CD4-positive, CD25-positive, alpha-beta regulatory T cell (primary cell): ENCODE results near the gene C5AR2. TPM values are rescaled to one million over a fixed set of nuclear protein-coding genes. Genes with fewer than 3 reads are reported as not detected.
A peak's percentile ranks its signal among the peaks of the same experiment; 100 is the strongest.

ENCODE experiments used
- ATAC-seq, 2 donors: fragments of 150-1000 bp; cut with Tn5 transposase; one replicate each; pipeline ENCODE4 v1.10.0; 2021; ENCODE audit warnings: low read depth in 2 of 2, moderate number of reproducible peaks in 2 of 2, moderate library complexity in 1 of 2
- DNase-seq, 3 donors: peaks; one replicate each; pipeline versions ENCODE4 v3.0.0 to v3.0.0-alpha.2; 2012 to 2022; ENCODE audit warnings: mixed read lengths in 1 of 3
- H3K27ac ChIP-seq: one replicate; pipeline ENCODE4 v1.7.0; 2013; ENCODE audit warnings: mild to moderate bottlenecking, low read length; ENCODE audit not compliant: insufficient read depth, poor library complexity, severe bottlenecking
- H3K27me3 ChIP-seq: one replicate; pipeline ENCODE4 v1.7.0; 2013; ENCODE audit warnings: low read length; ENCODE audit not compliant: control insufficient read depth, insufficient read depth
- H3K36me3 ChIP-seq: one replicate; pipeline ENCODE4 v1.7.0; 2013; ENCODE audit warnings: mild to moderate bottlenecking, low read length, moderate library complexity; ENCODE audit not compliant: control insufficient read depth, insufficient read depth
- H3K4me1 ChIP-seq: 2 replicates; pipeline ENCODE4 v1.7.0; 2013; ENCODE audit warnings: mild to moderate bottlenecking, low read length; ENCODE audit not compliant: insufficient read depth, control insufficient read depth, poor library complexity, severe bottlenecking
- H3K4me3 ChIP-seq: one replicate; pipeline ENCODE4 v1.7.0; 2013; ENCODE audit warnings: low read depth, mild to moderate bottlenecking, low read length, moderate library complexity
- H3K9me3 ChIP-seq, 2 experiments: 1 replicate in 1 of 2; 2 replicates in 1 of 2; pipeline ENCODE4 v1.7.0; 2013; ENCODE audit warnings: low read length in 2 of 2, mild to moderate bottlenecking in 1 of 2, moderate library complexity in 1 of 2; ENCODE audit not compliant: control insufficient read depth in 2 of 2
- H3K27ac Mint-ChIP-seq, 3 donors: one replicate each; pipeline ENCODE4 v1.8.0; 2020 to 2022; ENCODE audit warnings: mild to moderate bottlenecking in 3 of 3, mixed read lengths in 3 of 3, moderate library complexity in 2 of 3
- H3K27me3 Mint-ChIP-seq: one replicate; pipeline ENCODE4 v1.8.0; 2022; ENCODE audit warnings: mild to moderate bottlenecking, mixed read lengths
- H3K36me3 Mint-ChIP-seq: one replicate; pipeline ENCODE4 v1.8.0; 2020; ENCODE audit warnings: mixed read lengths
- H3K4me1 Mint-ChIP-seq, 4 donors: one replicate each; pipeline ENCODE4 v1.8.0; 2020 to 2022; ENCODE audit warnings: mixed read lengths in 4 of 4, mild to moderate bottlenecking in 1 of 4
- H3K4me3 Mint-ChIP-seq, 4 donors: one replicate each; pipeline ENCODE4 v1.8.0; 2020 to 2022; ENCODE audit warnings: mild to moderate bottlenecking in 4 of 4, mixed read lengths in 4 of 4, moderate library complexity in 3 of 4
- H3K9me3 Mint-ChIP-seq, 7 donors: one replicate each; pipeline ENCODE4 v1.8.0; 2020 to 2022; ENCODE audit warnings: mixed read lengths in 7 of 7, mild to moderate bottlenecking in 3 of 7, moderate library complexity in 2 of 7
- polyA plus RNA-seq, 4 donors: library from polyadenylated mRNA; unstranded; fragments of 300-500 nt; fragmentation: Illumina TruSeq; gene quantifications; one replicate each; pipeline ENCODE4 v1.2.3, GENCODE V29; 2021
- total RNA-seq: library from RNA; stranded (reverse); gene quantifications from one replicate; pipeline ENCODE4 v1.2.3, GENCODE V29; 2022

Gene C5AR2
- total and polyA plus RNA-seq, 5 donors from 2014 or later, result 0.09 to 1.9 (median 0.23) TPM

DNA sequence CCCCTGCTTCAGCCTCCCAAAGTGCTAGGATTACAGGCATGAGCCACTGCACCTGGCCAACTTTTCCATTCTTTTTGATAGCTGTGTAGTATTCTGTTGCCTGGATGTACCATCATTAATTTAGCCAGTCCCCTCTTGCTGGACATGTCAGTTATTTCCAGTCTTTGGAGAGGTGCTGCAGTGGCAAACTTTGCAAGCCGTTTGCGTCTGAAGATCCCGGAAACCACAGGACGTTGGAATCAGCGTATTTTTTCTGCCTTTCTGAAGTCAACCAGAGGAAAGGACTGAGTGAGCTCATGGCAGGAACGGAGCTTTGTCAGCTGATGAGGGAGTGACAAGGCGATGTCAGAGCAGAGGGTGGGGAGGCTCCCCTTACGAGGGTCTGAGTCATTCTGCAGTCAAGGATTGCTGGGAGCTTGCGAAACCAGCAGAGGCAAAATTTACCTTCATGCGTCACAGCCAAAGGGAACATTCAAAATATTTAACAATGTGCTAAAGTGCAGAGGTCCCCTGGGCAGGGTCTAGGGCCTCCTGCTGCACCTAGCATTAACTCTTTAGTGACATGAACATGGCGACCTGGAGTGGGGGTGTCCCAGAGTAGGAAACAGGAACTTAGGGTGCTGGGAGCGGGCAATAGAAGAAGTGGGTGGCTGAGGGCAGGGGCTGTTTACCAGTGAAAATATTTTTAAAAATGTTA lies 16.7 kb upstream of the C5AR2 start:
- Mint-ChIP-seq H3K9me3 (peaks cover 0 to 1% (median 0%) of the 10 kb centered on the region in 7 donors), H3K4me1 (no peaks in the 10 kb centered on the region), H3K4me3 (no peak overlapping the region), H3K27ac (no peak overlapping the region), H3K27me3 (peaks cover 7% of the 10 kb centered on the region), H3K36me3 (no peaks in the 10 kb centered on the region)
- H3K27ac ChIP-seq, result no peak overlapping the region
- no peaks in the 10 kb centered on the region for H3K9me3 ChIP-seq
- no peak overlapping the region for H3K4me3 ChIP-seq
- DNase-seq (no peak), ATAC-seq (peak in 1 of 2 donors; percentile 51)
- no peaks in the 10 kb centered on the region for H3K4me1 ChIP-seq
- no peaks in the 10 kb centered on the region for H3K36me3 ChIP-seq
- no peaks in the 10 kb centered on the region for H3K27me3 ChIP-seq

DNA sequence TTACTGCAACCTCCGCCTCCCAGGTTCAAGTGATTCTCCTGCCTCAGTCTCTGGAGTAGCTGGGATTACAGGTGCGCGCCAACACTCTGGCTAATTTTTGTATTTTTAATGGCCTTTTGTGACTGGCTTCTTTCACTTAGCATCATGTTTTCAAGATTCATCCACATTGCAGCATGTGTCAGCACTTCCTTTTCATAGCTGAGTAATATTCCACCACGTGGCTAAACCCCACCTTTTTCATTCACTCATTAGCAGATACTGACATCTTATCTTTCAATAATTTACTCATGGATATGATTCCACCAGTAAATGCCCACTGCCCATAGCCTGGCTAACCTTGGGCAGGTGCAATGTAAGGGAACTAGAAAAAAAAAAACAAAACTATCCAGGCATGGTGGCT lies 15.5 kb upstream of the C5AR2 start:
- no peaks in the 10 kb centered on the region for H3K27me3 ChIP-seq
- peaks cover 10% of the 10 kb centered on the region for H3K27me3 Mint-ChIP-seq
- no peaks in the 10 kb centered on the region for H3K9me3 ChIP-seq
- H3K9me3 Mint-ChIP-seq, result peaks cover 0 to 3% (median 0%) of the 10 kb centered on the region in 7 donors
- H3K36me3 Mint-ChIP-seq, result no peaks in the 10 kb centered on the region
- no peaks in the 10 kb centered on the region for H3K4me1 Mint-ChIP-seq
- ATAC-seq (no peak), DNase-seq (no peak)
- no peak overlapping the region for H3K27ac Mint-ChIP-seq
- no peak overlapping the region for H3K27ac ChIP-seq
- no peaks in the 10 kb centered on the region for H3K36me3 ChIP-seq
- H3K4me3 ChIP-seq, result no peak overlapping the region
- H3K4me1 ChIP-seq, result no peaks in the 10 kb centered on the region
- H3K4me3 Mint-ChIP-seq, result no peak overlapping the region

DNA sequence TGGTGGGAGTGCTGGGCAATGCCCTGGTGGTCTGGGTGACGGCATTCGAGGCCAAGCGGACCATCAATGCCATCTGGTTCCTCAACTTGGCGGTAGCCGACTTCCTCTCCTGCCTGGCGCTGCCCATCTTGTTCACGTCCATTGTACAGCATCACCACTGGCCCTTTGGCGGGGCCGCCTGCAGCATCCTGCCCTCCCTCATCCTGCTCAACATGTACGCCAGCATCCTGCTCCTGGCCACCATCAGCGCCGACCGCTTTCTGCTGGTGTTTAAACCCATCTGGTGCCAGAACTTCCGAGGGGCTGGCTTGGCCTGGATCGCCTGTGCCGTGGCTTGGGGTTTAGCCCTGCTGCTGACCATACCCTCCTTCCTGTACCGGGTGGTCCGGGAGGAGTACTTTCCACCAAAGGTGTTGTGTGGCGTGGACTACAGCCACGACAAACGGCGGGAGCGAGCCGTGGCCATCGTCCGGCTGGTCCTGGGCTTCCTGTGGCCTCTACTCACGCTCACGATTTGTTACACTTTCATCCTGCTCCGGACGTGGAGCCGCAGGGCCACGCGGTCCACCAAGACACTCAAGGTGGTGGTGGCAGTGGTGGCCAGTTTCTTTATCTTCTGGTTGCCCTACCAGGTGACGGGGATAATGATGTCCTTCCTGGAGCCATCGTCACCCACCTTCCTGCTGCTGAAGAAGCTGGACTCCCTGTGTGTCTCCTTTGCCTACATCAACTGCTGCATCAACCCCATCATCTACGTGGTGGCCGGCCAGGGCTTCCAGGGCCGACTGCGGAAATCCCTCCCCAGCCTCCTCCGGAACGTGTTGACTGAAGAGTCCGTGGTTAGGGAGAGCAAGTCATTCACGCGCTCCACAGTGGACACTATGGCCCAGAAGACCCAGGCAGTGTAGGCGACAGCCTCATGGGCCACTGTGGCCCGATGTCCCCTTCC lies 11.8 kb upstream of the C5AR2 start:
- no peaks in the 10 kb centered on the region for H3K4me1 Mint-ChIP-seq
- H3K9me3 Mint-ChIP-seq, result peaks cover 0 to 3% (median 0%) of the 10 kb centered on the region in 7 donors
- DNase-seq (no peak), ATAC-seq (no peak)
- Histone ChIP-seq H3K4me1 (no peaks in the 10 kb centered on the region), H3K4me3 (no peak overlapping the region), H3K9me3 (no peaks in the 10 kb centered on the region), H3K27ac (no peak overlapping the region), H3K27me3 (no peaks in the 10 kb centered on the region), H3K36me3 (no peaks in the 10 kb centered on the region)
- no peak overlapping the region for H3K27ac Mint-ChIP-seq
- H3K27me3 Mint-ChIP-seq, result peaks cover 21% of the 10 kb centered on the region
- H3K4me3 Mint-ChIP-seq, result no peak overlapping the region
- no peaks in the 10 kb centered on the region for H3K36me3 Mint-ChIP-seq

DNA sequence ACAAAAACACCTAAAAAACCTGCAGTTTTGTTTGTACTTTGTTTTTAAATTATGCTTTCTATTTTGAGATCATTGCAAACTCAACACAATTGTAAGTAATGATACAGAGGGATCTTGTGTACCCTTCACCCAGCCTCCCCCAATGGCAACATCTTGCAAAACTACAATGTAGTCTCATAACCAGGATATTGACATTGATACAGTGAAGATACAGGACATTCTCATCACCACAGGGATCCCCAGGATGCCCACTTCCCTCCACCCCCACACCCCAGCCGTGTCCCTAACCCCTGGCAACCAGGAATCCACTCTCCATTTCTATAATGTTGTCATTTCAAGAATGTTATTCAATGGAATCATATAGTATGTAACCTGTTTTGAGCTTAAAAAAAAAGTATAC lies 10.3 kb upstream of the C5AR2 start:
- peaks cover 0 to 3% (median 0%) of the 10 kb centered on the region in 7 donors for H3K9me3 Mint-ChIP-seq
- Histone ChIP-seq H3K4me3 (no peak overlapping the region), H3K36me3 (no peaks in the 10 kb centered on the region), H3K4me1 (no peaks in the 10 kb centered on the region), H3K9me3 (no peaks in the 10 kb centered on the region), H3K27me3 (no peaks in the 10 kb centered on the region), H3K27ac (no peak overlapping the region)
- peak overlapping the region in 1 of 3 donors; percentile 36 for H3K27ac Mint-ChIP-seq
- peaks cover 27% of the 10 kb centered on the region for H3K27me3 Mint-ChIP-seq
- no peak for ATAC-seq
- no peak for DNase-seq
- no peak overlapping the region for H3K4me3 Mint-ChIP-seq
- H3K36me3 Mint-ChIP-seq, result no peaks in the 10 kb centered on the region
- no peaks in the 10 kb centered on the region for H3K4me1 Mint-ChIP-seq

DNA sequence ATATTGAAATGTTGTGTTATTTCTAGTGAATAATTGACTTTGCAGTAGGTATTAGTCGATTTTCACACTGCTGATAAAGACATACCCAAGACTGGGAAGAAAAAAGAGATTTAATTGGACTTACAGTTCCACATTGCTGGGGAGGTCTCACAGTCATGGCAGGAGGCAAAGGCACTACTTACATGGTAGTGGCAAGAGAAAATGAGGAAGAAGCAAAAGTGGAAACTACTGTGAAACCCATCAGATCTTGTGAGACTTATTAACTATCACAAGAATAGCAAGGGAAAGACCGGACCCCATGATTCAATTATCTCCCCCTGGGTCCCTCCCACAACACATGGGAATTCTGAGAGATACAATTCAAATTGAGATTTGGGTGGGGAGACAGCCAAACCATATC lies 9.9 kb upstream of the C5AR2 start:
- H3K4me1 Mint-ChIP-seq, result no peaks in the 10 kb centered on the region
- no peaks in the 10 kb centered on the region for H3K27me3 ChIP-seq
- no peak overlapping the region for H3K27ac ChIP-seq
- no peaks in the 10 kb centered on the region for H3K36me3 Mint-ChIP-seq
- peaks cover 27% of the 10 kb centered on the region for H3K27me3 Mint-ChIP-seq
- DNase-seq, result no peak
- no peak overlapping the region for H3K4me3 ChIP-seq
- H3K4me1 ChIP-seq, result no peaks in the 10 kb centered on the region
- H3K36me3 ChIP-seq, result no peaks in the 10 kb centered on the region
- H3K27ac Mint-ChIP-seq, result peak overlapping the region in 1 of 3 donors; percentile 36
- no peak for ATAC-seq
- no peak overlapping the region for H3K4me3 Mint-ChIP-seq
- H3K9me3 Mint-ChIP-seq, result peaks cover 0 to 3% (median 0%) of the 10 kb centered on the region in 7 donors
- H3K9me3 ChIP-seq, result no peaks in the 10 kb centered on the region

DNA sequence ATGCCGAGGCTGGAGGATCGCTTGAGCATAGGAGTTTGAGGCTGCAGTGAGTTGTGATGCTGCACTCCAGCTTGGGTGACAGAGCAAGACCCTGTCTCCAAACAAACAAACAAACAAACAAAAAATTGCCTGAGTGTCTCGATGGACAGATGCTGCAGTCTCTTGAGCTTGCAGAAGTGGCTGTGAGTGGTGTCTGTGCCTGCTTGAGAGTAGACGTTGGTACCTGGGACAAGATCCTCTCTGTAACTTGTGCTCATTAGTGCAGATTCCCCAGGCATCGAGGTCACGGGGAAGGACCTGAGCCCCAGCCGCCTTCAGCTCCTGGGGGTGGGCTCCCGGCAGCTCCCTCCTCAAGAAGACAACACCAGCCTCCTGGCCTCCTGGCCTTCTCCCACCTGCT lies 8.6 kb upstream of the C5AR2 start:
- H3K27me3 Mint-ChIP-seq, result peaks cover 29% of the 10 kb centered on the region
- peaks cover 0 to 3% (median 0%) of the 10 kb centered on the region in 7 donors for H3K9me3 Mint-ChIP-seq
- H3K27ac Mint-ChIP-seq, result no peak overlapping the region
- no peak overlapping the region for H3K4me3 Mint-ChIP-seq
- Histone ChIP-seq H3K4me3 (no peak overlapping the region), H3K9me3 (no peaks in the 10 kb centered on the region), H3K27ac (no peak overlapping the region), H3K4me1 (no peaks in the 10 kb centered on the region), H3K27me3 (no peaks in the 10 kb centered on the region), H3K36me3 (no peaks in the 10 kb centered on the region)
- DNase-seq (no peak), ATAC-seq (no peak)
- no peaks in the 10 kb centered on the region for H3K36me3 Mint-ChIP-seq
- no peaks in the 10 kb centered on the region for H3K4me1 Mint-ChIP-seq

DNA sequence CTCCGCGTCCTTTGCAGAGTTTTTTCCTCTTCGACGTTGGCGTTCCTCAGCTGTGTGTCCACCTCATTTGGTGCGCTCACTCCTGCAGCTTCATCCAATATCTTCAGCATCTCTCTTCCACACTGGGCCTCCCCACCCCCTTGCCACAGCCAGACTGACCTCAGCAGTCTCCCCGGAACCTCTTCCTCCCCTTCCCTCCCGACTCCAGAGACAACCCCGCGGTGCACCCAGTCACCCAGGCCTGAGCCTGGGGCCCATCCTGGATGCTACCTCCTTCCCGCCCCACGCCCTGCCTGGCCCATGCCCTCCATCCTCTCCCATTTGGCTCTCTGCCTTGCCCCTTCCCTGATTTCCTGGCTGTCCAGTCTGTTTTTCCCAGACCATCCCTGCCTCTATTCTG lies 8.1 kb upstream of the C5AR2 start:
- DNase-seq, result no peak
- H3K36me3 ChIP-seq, result no peaks in the 10 kb centered on the region
- Mint-ChIP-seq H3K27ac (no peak overlapping the region), H3K27me3 (peaks cover 32% of the 10 kb centered on the region), H3K9me3 (peaks cover 0 to 3% (median 0%) of the 10 kb centered on the region in 7 donors), H3K36me3 (no peaks in the 10 kb centered on the region), H3K4me1 (no peaks in the 10 kb centered on the region), H3K4me3 (no peak overlapping the region)
- H3K9me3 ChIP-seq, result no peaks in the 10 kb centered on the region
- H3K27ac ChIP-seq, result no peak overlapping the region
- no peaks in the 10 kb centered on the region for H3K27me3 ChIP-seq
- ATAC-seq, result no peak
- no peak overlapping the region for H3K4me3 ChIP-seq
- H3K4me1 ChIP-seq, result no peaks in the 10 kb centered on the region
